HG03108 (cell line): Measurements from ENCODE around the gene ZMYND10.

Experiments
- ATAC-seq: cut with Tn5 transposase; IDR thresholded peaks from one replicate; pipeline ENCODE4 v1.9.1; 2021; ENCODE audit warnings: moderate library complexity; ENCODE audit not compliant: unreplicated experiment

The ZMYND10 gene

GRCh38 chr3:50327129-50327528 is 18.4 kb downstream of the ZMYND10 start:
- no peak for ATAC-seq

DNA sequence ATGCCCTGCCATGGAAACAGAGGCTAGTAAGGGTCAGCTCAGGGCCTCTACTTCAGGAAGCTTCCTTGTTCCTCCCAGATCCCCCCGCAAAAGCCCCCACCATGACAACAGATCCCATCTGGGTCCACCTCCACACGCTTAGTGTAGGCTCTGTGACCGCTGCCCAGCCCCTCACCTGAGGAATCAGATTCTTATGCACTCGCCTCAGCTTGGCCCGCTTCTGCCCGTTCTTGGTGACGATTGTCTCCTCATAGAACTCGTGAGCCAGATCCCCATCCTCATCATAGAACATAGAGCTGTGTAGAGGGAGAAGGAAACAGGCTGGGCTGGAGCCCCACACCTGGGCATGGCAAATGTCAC is 19.4 kb downstream of the ZMYND10 start:
- no peak for ATAC-seq

DNA sequence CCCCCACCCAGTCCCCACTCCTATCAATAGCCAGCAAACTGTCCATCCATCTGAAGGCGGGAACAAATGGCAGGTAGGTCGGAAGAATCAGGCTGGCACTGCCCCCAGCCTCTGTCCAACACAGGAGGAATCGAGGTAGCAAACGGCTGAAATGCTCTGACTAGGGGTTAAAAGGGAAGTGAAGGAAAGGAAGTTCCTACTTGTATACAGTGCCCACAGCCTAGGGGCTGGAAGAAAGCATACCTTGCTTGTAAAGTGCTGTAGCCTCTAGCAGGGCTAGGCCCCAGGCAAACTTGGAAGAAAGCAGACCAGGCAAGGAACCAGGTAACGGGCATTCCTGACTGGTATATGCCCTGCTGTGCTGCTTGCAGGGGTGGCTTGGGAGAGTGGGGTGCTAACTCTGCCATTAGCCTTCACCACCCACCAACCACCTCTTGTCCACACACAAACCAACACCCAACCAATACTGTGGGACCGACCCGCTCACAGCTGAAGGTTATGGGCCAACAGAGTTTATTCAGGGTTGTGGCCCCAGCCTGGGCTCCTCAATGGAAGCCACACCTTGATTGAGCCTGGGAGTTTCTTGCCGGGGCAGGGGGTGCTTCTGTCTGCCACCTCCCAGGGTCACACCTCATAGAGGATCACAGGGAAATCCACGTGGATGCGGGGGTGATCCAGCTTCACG is 19.9 kb downstream of the ZMYND10 start:
- no peak for ATAC-seq

- no peak for ATAC-seq
These were observed 20.4 kb downstream of the ZMYND10 start for GRCh38 chr3:50325113-50325480.

DNA sequence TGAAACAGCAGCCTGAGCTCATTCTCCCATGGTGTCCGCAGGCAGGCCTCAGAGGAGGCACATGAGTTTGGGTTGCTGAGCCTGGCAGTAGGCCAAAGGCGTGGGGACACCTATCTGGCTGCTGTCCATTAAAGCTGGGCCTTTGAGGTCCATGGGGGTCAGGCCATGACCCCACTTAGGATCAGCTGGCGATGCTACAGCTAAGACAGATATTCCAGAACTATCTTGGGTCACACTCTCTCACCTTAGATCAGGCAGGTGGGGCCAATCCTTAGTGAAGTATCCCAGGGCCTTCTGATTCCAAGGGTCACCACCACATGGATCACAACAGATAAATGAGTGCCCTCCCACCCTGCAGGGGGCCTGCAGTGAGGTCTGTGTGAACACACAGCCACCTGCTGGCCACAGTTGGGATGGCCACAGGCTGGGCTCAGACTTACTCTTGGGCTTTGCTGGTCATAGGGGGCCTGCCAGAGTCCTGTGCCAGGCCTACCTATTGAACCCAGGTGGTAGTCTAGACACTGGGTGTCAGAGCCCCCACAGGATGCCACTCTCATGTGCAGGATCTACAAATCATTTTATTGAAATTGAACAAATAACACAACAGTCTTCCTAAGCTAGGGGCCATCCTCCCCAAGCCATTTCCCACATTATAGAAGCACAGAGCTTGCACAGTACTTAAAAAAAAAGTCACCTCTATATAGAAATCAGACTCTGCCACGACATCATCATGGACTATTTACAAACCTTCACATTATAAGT is 21.0 kb downstream of the ZMYND10 start:
- no peak for ATAC-seq

GRCh38 chr3:50323614-50324199 is 21.8 kb downstream of the ZMYND10 start:
- no peak for ATAC-seq

DNA sequence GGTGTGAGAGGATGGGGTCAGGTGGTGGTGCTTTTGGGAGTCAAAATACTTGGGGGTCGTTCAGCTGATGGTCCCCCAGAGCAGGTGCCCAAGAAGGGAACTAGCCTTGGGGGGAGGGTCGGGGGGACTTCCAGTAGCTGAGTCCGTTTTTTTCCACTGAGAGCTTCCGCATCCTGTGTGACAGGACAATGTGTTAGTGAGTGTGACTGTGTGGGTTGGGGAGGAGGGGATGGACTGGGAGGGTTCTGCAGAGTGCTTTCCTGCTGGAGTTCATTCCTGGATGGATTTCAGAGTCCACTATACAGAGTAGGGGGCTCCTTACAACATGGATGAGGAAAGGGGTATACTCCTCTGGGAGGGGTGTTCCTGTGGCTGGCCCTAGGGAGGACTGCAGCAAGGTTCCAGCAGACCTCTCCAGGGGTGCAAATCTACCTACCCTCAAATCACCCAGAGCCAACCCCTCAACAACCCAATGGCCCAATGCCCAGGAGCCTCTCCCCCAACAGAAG is 22.4 kb downstream of the ZMYND10 start:
- ATAC-seq = no peak

DNA sequence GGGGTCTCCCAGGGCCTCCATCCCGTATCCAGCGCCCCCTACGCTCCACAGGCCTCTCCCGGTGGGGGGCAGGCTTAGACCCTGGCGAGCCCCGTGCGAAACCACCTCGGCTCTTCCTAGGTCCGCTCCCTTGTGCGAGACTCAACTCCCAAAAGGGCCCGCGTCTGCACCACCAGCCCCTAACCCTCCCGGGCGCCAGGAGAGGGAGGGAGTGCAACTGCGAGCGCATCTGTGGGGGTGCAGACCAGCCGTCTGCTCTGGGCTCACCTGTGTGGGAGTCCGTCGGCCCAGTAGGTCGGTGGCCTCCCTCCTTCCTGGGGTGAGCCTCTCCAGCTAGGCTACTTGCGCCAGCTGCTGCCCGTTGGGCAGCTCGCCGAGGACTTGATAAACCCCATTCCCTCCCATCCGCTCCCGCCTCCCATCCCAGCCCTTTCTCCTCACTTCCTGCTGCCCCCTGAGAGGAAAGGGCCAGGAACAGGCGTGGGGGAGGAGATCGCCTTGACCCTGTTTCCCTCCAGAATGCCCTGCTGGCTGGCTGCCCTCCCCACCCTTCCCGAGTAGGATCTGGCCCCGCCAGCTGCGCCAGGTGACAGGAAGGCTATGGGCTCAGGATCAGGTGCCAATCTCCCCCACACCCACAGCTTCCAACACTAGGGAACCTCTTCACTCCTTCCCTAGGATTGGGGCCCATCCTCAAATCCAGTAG is 23.0 kb downstream of the ZMYND10 start, which contains the start of gene HYAL2:
HYAL2 (minus strand) TSS at position 360 of the 706 bp plus-strand sequence. CDS start 2,256 bp downstream, outside the sequence.
- no peak for ATAC-seq

DNA sequence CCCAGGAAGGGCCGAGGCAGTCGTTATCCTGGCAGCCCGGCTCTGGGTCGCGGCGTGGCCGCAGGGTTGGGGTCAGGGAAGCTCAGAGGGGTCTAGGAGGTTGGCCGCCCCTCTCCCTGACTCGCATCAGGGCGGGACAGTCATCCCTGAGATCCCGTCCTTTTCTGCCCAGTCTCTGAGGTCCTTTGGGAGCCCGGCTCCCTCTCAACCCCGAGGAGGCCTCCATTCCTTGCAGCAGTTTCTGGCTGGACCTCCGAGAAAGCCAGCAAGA is 23.5 kb downstream of the ZMYND10 start:
- ATAC-seq = no peak

DNA sequence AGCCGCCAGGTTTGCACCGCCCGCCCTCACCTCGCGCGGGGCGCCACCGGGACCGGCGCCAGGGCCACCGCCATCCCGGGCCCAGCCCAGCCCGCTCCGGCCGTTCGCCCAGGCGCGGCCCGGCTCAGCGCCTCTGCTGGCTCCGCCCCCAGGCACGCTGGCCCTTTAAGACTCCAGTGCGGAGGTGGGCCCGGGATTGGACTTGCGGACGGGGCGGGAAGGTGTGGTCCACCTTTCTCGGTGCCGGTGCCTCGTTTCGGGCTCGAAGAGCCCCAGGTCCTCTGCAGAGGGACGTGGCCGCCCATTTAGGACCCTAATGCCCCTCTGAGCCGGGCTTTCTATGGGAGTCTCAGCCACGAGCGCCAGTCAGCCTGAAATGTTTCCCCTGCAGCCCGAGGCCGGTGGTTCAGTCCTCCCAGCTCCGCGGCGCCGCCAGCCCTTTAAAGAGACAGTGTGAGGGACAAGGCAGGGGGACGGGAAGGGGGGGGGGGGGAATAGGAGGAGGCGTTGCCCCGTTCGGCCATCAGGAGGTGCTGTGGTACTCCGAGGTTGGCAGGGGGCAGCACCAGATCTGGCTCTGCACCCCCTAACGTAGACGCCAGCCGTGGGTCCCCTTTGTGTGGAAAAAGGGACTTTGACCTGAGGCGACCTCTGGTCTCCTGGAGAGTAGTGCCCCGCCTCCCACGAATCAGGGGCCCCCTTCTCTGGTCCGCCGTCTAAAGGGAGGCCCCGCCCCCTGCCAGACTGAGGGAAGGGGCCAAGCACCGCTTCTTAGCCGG is 24.0 kb downstream of the ZMYND10 start:
- peak; percentile 66 for ATAC-seq

- ATAC-seq = peak; percentile 52
These were observed 24.6 kb downstream of the ZMYND10 start for GRCh38 chr3:50320853-50321335.

GRCh38 chr3:50319894-50320625 is 25.5 kb downstream of the ZMYND10 start:
- no peak for ATAC-seq

- no peak for ATAC-seq
These were observed 26.2 kb downstream of the ZMYND10 start for GRCh38 chr3:50319181-50319893.

GRCh38 chr3:50318615-50319014 is 26.9 kb downstream of the ZMYND10 start:
- no peak for ATAC-seq

GRCh38 chr3:50318163-50318562 is 27.4 kb downstream of the ZMYND10 start:
- no peak for ATAC-seq

DNA sequence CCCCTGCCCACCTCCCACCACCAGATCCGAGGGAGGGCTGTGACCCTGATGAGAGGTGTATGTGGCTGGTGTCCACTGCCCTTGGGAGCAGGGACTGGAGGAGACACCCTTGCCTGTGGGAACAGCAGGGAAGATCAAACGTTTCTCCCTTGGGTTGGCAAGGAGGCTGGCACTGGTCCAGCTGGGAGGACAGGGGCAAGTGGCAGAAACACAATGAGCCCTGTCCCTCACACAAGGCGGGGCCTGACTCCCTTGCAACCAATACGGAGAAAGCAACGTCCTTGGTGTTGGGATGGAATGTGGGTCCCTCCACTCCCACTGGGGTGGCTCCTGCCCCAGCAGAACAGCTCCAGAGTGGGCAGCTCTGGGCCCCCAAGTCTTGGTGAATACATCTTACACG is 28.2 kb downstream of the ZMYND10 start:
- no peak for ATAC-seq

- ATAC-seq = no peak
These were observed 28.8 kb downstream of the ZMYND10 start for GRCh38 chr3:50316657-50317242.

DNA sequence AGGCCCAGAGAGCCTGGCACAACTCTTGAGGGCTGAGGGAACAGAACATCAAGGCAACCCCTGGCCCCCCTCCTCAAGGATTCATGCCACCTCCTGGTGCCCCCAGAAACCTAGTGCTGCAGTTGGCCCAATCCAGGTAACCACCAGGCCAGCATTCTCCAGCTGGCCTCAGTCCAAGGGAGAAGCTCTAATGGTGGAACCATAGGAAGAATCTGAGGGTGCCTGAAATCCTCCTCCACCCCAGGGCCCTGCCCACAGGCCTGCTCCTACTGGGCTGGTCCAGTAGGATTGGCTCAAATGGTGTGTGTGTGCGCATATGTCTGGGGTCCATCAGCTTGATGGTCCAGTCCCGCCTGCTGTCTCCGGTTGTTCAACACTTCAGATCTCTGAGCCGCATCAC is 30.7 kb downstream of the ZMYND10 start:
- ATAC-seq = no peak

DNA sequence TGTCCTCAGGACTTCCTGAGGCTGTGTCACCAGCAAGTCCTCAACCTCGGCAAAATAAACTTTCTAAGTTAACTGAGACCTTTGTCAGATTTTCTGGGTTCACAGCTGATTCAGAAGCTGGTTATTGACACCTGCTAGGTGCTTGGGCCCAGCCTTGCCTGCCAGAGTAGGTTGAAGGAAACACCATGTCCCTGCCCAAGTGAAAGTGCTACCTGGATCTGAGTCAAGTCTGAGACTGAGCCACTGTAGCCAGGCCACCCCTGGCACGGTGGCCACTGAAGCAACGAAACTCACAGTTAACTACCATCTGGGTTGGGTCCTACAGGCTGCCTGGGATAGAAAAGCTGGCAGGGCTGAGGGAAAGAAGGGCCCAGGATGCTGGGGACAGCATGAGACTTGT is 31.2 kb downstream of the ZMYND10 start:
- ATAC-seq = no peak
